SK-N-SH treated with all-trans-retinoic acid at 6 μM for 48 hours (cell line): ENCODE measurements around the gene PARP9.

Experiments used
- ARNTL ChIP-seq: fragments of 450-650 bp; formaldehyde crosslinking; IDR thresholded peaks from 2 replicates; pipeline ENCODE4 v1.5.0; 2020; ENCODE audit warnings: low read depth, mild to moderate bottlenecking, moderate library complexity, borderline replicate concordance
- CSDC2 ChIP-seq: fragments of 250-450 bp; sonication (Bioruptor Pico); IDR thresholded peaks from 2 replicates; pipeline ENCODE4 v1.5.0; 2020; ENCODE audit warnings: mild to moderate bottlenecking, moderate library complexity
- ESRRG ChIP-seq: fragments of 250-450 bp; sonication (Bioruptor Pico); IDR thresholded peaks from 2 replicates; pipeline ENCODE4 v1.6.1; 2021; ENCODE audit warnings: mild to moderate bottlenecking
- ISL1 ChIP-seq: fragments of 250-450 bp; sonication (Bioruptor Pico); IDR thresholded peaks from 2 replicates; pipeline ENCODE4 v2.1.2; 2022; ENCODE audit warnings: mild to moderate bottlenecking, moderate library complexity
- PPARA ChIP-seq: fragments of 250-450 bp; sonication (Bioruptor Pico); IDR thresholded peaks from 2 replicates; pipeline ENCODE4 v1.5.0; 2020; ENCODE audit warnings: mild to moderate bottlenecking, borderline replicate concordance
- RARB ChIP-seq: fragments of 250-450 bp; sonication (Bioruptor Pico); IDR thresholded peaks from 2 replicates; pipeline ENCODE4 v1.8.0; 2021; ENCODE audit warnings: mild to moderate bottlenecking, moderate library complexity
- TCF4 ChIP-seq: fragments of 250-450 bp; sonication (Bioruptor Pico); IDR thresholded peaks from 2 replicates; pipeline ENCODE4 v1.8.0; 2021; ENCODE audit warnings: mild to moderate bottlenecking, moderate library complexity, borderline replicate concordance
- TOX ChIP-seq: fragments of 250-450 bp; sonication (Bioruptor Pico); IDR thresholded peaks from 2 replicates; pipeline ENCODE4 v1.8.0; 2021; ENCODE audit warnings: mild to moderate bottlenecking, moderate library complexity, borderline replicate concordance
- ZFP30 ChIP-seq: fragments of 450-650 bp; formaldehyde crosslinking; IDR thresholded peaks from 2 replicates; pipeline ENCODE4 v1.5.0; 2022; ENCODE audit warnings: mild to moderate bottlenecking, moderate library complexity
- ZNF565 ChIP-seq: fragments of 450-650 bp; formaldehyde crosslinking; conservative IDR thresholded peaks from 2 replicates; pipeline ENCODE4 v1.5.0; 2020; ENCODE audit warnings: low read depth, mild to moderate bottlenecking, moderate library complexity
- TF ChIP-seq, protein P1 (sequence below): fragments of 250-450 bp; sonication (Bioruptor Pico); IDR thresholded peaks from 2 replicates; pipeline ENCODE4 v1.8.0; 2020; ENCODE audit warnings: mild to moderate bottlenecking, moderate library complexity, borderline replicate concordance
- TF ChIP-seq, protein P2 (sequence below): fragments of 250-450 bp; sonication (Bioruptor Pico); IDR thresholded peaks from 2 replicates; pipeline ENCODE4 v1.5.1; 2020; ENCODE audit warnings: low read depth, mild to moderate bottlenecking, moderate library complexity
- TF ChIP-seq, protein P3 (sequence below): fragments of 250-450 bp; sonication (Bioruptor Pico); IDR thresholded peaks from 2 replicates; pipeline ENCODE4 v1.5.1; 2021; ENCODE audit warnings: mild to moderate bottlenecking, moderate library complexity
- TF ChIP-seq, protein P4 (sequence below): fragments of 250-450 bp; sonication (Bioruptor Pico); IDR thresholded peaks from 2 replicates; pipeline ENCODE4 v1.5.0; 2020; ENCODE audit warnings: mild to moderate bottlenecking, moderate library complexity

DNA sequence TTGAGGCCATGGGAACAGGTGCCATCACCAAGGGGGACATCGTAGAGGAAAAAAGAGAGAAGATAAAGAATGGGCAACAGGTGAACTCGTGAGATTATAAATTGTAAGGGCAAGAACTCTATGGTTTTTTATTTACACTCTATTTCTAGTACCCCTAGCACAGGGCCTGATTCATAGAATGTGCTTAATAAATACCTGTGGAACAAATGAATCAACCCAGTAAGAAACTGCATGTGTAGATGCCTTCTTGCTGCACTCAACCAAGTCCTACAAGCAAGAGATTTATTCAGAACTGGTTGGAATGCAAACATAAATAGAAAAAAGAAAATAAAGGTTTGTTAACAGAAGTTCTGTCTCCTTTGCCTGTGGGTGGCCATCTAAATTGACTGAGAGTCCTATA is 30.6 kb downstream of the PARP9 start:
- TF ChIP-seq TOX (CRISPR knock-in tag): no peak
- TF ChIP-seq, protein P1, sequence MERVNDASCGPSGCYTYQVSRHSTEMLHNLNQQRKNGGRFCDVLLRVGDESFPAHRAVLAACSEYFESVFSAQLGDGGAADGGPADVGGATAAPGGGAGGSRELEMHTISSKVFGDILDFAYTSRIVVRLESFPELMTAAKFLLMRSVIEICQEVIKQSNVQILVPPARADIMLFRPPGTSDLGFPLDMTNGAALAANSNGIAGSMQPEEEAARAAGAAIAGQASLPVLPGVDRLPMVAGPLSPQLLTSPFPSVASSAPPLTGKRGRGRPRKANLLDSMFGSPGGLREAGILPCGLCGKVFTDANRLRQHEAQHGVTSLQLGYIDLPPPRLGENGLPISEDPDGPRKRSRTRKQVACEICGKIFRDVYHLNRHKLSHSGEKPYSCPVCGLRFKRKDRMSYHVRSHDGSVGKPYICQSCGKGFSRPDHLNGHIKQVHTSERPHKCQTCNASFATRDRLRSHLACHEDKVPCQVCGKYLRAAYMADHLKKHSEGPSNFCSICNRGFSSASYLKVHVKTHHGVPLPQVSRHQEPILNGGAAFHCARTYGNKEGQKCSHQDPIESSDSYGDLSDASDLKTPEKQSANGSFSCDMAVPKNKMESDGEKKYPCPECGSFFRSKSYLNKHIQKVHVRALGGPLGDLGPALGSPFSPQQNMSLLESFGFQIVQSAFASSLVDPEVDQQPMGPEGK (CRISPR knock-in tag): no peak
- no peak for TF ChIP-seq ZFP30
- no peak for TF ChIP-seq ARNTL (CRISPR knock-in tag)
- TF ChIP-seq, protein P2, sequence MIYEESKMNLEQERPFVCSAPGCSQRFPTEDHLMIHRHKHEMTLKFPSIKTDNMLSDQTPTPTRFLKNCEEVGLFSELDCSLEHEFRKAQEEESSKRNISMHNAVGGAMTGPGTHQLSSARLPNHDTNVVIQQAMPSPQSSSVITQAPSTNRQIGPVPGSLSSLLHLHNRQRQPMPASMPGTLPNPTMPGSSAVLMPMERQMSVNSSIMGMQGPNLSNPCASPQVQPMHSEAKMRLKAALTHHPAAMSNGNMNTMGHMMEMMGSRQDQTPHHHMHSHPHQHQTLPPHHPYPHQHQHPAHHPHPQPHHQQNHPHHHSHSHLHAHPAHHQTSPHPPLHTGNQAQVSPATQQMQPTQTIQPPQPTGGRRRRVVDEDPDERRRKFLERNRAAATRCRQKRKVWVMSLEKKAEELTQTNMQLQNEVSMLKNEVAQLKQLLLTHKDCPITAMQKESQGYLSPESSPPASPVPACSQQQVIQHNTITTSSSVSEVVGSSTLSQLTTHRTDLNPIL: no peak
- no peak for TF ChIP-seq TCF4 (CRISPR knock-in tag)
- no peak for TF ChIP-seq ISL1 (CRISPR knock-in tag)
- TF ChIP-seq, protein P3, sequence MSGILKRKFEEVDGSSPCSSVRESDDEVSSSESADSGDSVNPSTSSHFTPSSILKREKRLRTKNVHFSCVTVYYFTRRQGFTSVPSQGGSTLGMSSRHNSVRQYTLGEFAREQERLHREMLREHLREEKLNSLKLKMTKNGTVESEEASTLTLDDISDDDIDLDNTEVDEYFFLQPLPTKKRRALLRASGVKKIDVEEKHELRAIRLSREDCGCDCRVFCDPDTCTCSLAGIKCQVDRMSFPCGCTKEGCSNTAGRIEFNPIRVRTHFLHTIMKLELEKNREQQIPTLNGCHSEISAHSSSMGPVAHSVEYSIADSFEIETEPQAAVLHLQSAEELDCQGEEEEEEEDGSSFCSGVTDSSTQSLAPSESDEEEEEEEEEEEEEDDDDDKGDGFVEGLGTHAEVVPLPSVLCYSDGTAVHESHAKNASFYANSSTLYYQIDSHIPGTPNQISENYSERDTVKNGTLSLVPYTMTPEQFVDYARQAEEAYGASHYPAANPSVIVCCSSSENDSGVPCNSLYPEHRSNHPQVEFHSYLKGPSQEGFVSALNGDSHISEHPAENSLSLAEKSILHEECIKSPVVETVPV (CRISPR knock-in tag): no peak
- TF ChIP-seq ESRRG (CRISPR knock-in tag): no peak
- TF ChIP-seq PPARA: no peak
- TF ChIP-seq ZNF565 (CRISPR knock-in tag): no peak
- TF ChIP-seq CSDC2 (CRISPR knock-in tag): no peak
- no peak for TF ChIP-seq RARB
- TF ChIP-seq, protein P4, sequence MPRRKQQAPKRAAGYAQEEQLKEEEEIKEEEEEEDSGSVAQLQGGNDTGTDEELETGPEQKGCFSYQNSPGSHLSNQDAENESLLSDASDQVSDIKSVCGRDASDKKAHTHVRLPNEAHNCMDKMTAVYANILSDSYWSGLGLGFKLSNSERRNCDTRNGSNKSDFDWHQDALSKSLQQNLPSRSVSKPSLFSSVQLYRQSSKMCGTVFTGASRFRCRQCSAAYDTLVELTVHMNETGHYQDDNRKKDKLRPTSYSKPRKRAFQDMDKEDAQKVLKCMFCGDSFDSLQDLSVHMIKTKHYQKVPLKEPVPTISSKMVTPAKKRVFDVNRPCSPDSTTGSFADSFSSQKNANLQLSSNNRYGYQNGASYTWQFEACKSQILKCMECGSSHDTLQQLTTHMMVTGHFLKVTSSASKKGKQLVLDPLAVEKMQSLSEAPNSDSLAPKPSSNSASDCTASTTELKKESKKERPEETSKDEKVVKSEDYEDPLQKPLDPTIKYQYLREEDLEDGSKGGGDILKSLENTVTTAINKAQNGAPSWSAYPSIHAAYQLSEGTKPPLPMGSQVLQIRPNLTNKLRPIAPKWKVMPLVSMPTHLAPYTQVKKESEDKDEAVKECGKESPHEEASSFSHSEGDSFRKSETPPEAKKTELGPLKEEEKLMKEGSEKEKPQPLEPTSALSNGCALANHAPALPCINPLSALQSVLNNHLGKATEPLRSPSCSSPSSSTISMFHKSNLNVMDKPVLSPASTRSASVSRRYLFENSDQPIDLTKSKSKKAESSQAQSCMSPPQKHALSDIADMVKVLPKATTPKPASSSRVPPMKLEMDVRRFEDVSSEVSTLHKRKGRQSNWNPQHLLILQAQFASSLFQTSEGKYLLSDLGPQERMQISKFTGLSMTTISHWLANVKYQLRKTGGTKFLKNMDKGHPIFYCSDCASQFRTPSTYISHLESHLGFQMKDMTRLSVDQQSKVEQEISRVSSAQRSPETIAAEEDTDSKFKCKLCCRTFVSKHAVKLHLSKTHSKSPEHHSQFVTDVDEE (CRISPR knock-in tag): no peak
